ENCODE results near the gene GALNT2.

Gene GALNT2

DNA sequence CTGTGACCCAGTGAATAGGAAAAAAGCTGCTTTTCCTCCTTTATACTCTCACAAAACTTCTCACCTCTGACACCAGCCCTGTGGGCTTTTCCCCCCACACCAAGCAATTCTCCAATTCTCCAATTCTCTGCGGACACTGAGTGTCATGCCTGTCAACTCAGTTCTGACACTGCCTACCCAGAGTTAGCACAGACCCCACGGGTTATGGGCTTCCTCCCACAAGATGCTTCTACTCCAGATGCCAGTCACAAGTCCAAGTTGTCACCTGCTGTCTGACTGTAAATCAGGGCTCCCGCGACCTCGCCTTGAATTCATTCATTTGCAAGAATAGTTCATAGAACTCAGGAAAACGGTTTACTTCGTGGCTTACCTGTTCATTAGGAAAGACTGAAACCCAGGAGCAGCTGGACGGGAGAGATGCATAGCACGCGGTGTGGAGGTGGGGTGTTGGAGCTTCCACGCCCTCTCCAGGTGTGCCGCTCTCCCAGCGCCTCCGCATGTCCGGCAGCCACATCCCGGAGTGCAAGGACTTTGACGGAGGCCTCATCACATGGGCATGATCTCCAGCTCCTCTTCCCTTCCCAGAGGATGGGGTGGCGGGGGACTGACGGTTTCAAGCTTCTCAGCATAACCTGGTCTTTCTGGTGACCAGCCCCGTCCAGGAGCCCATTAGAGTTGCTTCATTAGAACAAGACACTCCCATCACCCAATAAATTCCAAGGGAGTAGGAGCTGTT is 204.4 kb downstream of the GALNT2 start:
- no peak for TF ChIP-seq SPI1 (IDR thresholded peaks at IDR 0.05; ENCODE audit: borderline replicate concordance, low read depth)
- TF ChIP-seq, protein P1, sequence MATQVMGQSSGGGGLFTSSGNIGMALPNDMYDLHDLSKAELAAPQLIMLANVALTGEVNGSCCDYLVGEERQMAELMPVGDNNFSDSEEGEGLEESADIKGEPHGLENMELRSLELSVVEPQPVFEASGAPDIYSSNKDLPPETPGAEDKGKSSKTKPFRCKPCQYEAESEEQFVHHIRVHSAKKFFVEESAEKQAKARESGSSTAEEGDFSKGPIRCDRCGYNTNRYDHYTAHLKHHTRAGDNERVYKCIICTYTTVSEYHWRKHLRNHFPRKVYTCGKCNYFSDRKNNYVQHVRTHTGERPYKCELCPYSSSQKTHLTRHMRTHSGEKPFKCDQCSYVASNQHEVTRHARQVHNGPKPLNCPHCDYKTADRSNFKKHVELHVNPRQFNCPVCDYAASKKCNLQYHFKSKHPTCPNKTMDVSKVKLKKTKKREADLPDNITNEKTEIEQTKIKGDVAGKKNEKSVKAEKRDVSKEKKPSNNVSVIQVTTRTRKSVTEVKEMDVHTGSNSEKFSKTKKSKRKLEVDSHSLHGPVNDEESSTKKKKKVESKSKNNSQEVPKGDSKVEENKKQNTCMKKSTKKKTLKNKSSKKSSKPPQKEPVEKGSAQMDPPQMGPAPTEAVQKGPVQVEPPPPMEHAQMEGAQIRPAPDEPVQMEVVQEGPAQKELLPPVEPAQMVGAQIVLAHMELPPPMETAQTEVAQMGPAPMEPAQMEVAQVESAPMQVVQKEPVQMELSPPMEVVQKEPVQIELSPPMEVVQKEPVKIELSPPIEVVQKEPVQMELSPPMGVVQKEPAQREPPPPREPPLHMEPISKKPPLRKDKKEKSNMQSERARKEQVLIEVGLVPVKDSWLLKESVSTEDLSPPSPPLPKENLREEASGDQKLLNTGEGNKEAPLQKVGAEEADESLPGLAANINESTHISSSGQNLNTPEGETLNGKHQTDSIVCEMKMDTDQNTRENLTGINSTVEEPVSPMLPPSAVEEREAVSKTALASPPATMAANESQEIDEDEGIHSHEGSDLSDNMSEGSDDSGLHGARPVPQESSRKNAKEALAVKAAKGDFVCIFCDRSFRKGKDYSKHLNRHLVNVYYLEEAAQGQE (IDR thresholded peaks at IDR 0.05; ENCODE audit: insufficient replicate concordance, low read depth): no peak
- TF ChIP-seq, protein P2, sequence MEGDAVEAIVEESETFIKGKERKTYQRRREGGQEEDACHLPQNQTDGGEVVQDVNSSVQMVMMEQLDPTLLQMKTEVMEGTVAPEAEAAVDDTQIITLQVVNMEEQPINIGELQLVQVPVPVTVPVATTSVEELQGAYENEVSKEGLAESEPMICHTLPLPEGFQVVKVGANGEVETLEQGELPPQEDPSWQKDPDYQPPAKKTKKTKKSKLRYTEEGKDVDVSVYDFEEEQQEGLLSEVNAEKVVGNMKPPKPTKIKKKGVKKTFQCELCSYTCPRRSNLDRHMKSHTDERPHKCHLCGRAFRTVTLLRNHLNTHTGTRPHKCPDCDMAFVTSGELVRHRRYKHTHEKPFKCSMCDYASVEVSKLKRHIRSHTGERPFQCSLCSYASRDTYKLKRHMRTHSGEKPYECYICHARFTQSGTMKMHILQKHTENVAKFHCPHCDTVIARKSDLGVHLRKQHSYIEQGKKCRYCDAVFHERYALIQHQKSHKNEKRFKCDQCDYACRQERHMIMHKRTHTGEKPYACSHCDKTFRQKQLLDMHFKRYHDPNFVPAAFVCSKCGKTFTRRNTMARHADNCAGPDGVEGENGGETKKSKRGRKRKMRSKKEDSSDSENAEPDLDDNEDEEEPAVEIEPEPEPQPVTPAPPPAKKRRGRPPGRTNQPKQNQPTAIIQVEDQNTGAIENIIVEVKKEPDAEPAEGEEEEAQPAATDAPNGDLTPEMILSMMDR (IDR thresholded peaks at IDR 0.05; ENCODE audit: insufficient read depth, low read length): no peak
- TF ChIP-seq POLR2AphosphoS5 (IDR thresholded peaks at IDR 0.05; ENCODE audit: low read depth): no peak
- no peak for TF ChIP-seq GABPA (IDR thresholded peaks at IDR 0.05; ENCODE audit: low read depth)
- Histone ChIP-seq H3K27me3 (ENCODE audit: insufficient read depth, poor library complexity, severe bottlenecking) (no peaks in the 10 kb centered on the region), H3K4me3 (replicated peaks; ENCODE audit: insufficient read depth, low read length) (no peak overlapping the region), H3K27ac (replicated peaks) (peak overlapping the region; percentile 17; the same call in 1 of the 2 replicates)
- DNase-seq (ENCODE audit: low read depth in 1 of 2, low spot score in 1 of 2): no peak

DNA sequence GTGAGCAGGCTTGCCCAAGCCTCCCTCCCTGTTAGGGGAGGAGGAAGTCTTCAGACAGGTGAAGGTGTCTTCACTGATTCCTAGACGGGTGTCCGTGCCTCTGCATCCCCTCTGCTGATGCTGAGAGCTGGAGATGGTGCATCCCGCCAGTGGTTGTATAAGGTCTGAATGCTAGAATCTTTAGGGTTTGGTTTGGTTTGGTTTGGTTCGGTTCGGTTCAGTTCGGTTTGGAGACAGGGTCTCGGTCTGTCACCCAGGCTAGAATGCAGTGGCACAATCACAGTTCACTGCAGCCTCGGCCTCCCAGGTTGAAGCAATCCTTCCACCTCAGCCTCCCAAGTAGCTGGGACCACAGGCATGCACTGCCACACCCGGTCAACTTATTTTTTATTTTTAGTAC is 205.5 kb downstream of the GALNT2 start:
- TF ChIP-seq, protein P2 (IDR thresholded peaks at IDR 0.05; ENCODE audit: insufficient read depth, low read length): no peak
- TF ChIP-seq GABPA (IDR thresholded peaks at IDR 0.05; ENCODE audit: low read depth): no peak
- TF ChIP-seq SPI1 (IDR thresholded peaks at IDR 0.05; ENCODE audit: borderline replicate concordance, low read depth): no peak
- no peak for TF ChIP-seq POLR2AphosphoS5 (IDR thresholded peaks at IDR 0.05; ENCODE audit: low read depth)
- TF ChIP-seq, protein P1 (IDR thresholded peaks at IDR 0.05; ENCODE audit: insufficient replicate concordance, low read depth): no peak
- H3K27ac ChIP-seq (replicated peaks): no peak overlapping the region

DNA sequence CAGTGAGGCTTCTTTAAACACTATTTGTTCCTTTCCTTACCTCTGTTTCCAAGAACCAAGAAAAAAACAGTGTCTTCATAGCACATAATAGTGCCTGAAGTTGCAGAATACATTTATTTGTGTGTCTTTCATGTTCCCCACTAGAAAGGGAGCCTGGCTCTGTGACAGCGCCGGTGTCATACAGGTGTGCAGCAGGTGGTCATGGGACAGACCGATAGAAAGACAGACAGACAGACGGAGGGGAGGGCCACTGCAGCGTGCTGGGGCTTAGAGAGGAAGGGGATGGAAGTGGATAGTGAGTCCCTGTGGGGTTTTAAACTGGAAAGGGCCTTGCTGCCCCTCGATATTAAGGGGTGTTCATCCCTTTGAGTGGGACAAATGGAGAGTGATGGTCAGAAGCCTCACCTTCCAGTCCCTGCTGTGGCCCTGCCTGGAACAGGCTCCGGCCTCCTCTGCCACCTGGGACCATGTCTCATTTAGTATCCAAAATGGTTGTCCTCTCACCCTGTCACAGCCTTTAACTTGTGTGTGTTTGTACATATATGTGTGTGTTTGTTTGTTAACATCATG is 206.2 kb downstream of the GALNT2 start:
- TF ChIP-seq, protein P1 (IDR thresholded peaks at IDR 0.05; ENCODE audit: insufficient replicate concordance, low read depth): no peak
- TF ChIP-seq POLR2AphosphoS5 (IDR thresholded peaks at IDR 0.05; ENCODE audit: low read depth): no peak
- TF ChIP-seq SPI1 (IDR thresholded peaks at IDR 0.05; ENCODE audit: borderline replicate concordance, low read depth): no peak
- TF ChIP-seq, protein P2 (IDR thresholded peaks at IDR 0.05; ENCODE audit: insufficient read depth, low read length): no peak
- H3K27ac ChIP-seq (replicated peaks): no peak overlapping the region
- DNase-seq (ENCODE audit: low read depth in 1 of 2, low spot score in 1 of 2): no peak

More for the DNA sequence above, 205.5 kb downstream of the GALNT2 start:
- Histone ChIP-seq H3K27me3 (ENCODE audit: insufficient read depth, poor library complexity, severe bottlenecking) (no peaks in the 10 kb centered on the region), H3K4me3 (replicated peaks; ENCODE audit: insufficient read depth, low read length) (no peak overlapping the region)
- no peak for DNase-seq (ENCODE audit: low read depth in 1 of 2, low spot score in 1 of 2)

More for the DNA sequence above, 206.2 kb downstream of the GALNT2 start:
- H3K27me3 ChIP-seq (ENCODE audit: insufficient read depth, poor library complexity, severe bottlenecking): no peaks in the 10 kb centered on the region
- no peak overlapping the region for H3K4me3 ChIP-seq (replicated peaks; ENCODE audit: insufficient read depth, low read length)
